Hematopoietic multipotent progenitor cell treated with erythropoietin and hydrocortisone succinate and interleukin-3 and kit ligand, for 15 days (in vitro differentiated cells): ENCODE measurements around the gene TMX4.
A peak's percentile ranks its signal among the peaks of the same experiment; 100 is the strongest.

Source experiments
- DNase-seq: peaks from one replicate; pipeline ENCODE4 v3.0.0-alpha.2; 2015; ENCODE audit warnings: low spot score

The TMX4 gene

GRCh38 chr20:8018958-8019245 is 659 bp downstream of the TMX4 start:
- DNase-seq, result peak; percentile 71

DNA sequence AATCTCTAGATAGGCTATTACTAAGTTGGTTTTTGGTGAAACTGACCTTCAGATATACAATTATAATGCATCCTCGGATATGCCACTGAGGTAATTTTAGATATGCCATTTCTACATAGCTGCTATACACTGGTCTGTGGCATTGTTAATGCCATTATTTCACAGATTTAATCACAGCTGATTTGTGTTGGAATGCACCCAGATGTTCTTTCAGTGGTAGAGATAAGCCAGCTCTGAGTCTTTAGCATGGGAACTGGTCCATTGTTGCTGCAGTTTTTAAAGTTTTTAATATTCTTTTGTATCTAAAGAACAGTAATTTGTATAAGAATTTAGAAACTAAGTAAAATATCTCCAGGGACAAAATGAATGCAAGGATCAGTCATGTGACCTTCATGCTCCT is 6.8 kb downstream of the TMX4 start:
- no peak for DNase-seq

GRCh38 chr20:8008733-8009132 is 10.8 kb downstream of the TMX4 start:
- no peak for DNase-seq

- no peak for DNase-seq
These were observed 12.1 kb downstream of the TMX4 start for GRCh38 chr20:8007490-8007889.

DNA sequence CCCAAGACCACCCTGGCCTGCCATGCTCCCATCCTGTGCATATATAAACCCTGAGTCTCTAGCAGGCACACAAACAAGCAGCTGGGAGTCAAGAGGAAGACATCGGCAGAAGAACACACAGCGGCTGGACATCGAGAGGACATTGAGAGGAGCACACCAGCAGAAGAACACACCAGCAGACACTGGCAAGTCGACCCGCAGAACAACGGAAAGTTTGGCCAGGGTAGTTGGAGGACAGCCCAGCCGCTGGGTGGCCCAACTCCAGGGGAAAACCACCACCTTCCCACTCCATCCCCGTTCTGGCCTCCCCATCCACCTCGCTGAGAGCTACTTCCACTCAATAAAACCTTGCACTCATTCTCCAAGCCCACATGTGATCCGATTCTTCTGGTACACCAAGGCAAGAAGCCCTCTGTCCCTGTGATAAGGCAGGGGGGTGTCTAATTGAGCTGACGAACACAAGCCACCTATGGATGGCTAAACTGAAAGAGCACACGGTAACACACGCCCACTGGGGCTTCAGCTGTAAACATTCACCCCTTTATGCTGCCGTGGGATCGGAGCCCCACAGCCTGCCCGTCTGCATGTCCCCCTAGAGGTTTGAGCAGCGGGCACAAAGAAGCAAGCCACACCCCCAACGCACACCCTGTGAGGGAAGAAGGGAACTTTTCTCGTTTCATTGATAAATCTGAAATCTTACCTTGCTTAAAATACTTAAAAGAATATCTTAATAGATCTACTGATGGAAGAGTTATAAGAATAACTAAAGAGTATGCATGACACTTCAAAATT is 13.8 kb downstream of the TMX4 start:
- no peak for DNase-seq

DNA sequence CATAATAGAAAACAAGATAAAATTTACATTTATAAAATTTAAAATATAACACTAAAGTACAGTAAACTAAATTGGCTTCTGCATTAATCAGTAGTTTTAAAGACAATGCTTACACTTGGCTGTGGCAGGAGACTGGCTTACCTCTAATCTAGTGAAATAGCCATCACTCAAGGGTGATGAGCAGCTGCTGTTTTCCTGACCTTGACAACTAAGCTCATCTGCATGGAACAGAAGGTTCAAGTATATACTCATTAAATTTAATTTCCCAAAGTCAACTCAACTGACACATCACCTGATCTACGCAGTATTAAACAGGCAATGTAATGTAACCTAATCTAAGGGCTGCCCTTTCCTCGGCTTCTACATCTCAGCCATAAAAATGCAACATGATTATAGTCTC is 14.5 kb downstream of the TMX4 start:
- DNase-seq, result no peak

DNA sequence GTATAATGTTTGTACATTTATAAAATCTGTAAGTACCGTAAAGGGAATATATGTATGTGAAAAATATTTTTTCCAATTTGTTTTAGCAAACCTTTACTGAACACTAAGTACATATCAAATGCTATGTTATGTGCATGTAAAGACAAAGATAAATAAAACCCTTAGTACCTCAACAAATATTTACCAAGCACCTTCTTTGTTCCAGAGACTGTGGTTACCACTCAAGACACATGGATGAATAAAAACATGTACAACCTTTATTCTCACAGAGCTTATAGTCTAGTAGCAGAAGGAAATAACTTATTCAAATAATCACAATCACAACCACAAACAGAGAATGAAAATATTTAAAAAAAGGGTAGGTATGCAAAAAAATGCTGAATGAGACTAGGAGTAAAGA is 17.5 kb downstream of the TMX4 start:
- no peak for DNase-seq

GRCh38 chr20:8000796-8001195 is 18.8 kb downstream of the TMX4 start:
- no peak for DNase-seq

DNA sequence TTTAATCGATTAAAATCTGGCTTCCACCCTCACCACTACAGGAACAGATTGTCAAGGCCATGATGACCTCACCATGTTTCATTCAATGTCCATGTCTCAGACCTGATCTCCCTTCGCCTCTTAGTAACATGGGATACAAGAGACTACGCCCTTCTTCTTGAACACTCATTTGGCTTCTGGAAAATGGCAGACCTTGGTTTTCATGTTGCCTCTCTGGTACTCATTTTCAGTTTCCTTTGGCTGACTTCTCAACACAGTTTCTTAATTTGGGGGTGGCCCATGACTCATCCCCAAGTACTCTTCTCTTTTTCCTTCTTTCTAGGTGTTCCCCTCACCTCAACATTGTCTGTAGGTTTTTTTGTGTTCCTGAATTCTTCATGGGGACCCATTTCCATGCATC is 22.7 kb downstream of the TMX4 start:
- DNase-seq, result no peak

DNA sequence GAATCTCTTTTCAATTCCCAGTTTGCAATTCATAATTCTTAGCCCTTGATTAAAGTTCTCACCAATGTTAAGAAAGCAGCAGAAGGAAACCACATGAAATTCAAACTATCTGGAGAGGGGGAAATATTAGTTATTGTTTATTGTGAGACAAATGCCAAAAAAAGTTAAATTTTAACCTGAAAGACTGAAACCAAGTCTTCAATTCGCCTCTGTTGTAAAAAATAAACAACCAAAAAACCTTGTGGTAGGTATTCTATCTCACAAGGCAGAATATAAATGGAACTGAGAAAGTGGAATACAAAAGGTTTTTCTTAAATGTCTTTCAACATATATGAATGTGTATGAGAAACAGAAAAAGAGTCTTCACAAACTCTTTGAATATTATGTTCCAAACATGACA is 24.8 kb downstream of the TMX4 start:
- DNase-seq, result no peak

DNA sequence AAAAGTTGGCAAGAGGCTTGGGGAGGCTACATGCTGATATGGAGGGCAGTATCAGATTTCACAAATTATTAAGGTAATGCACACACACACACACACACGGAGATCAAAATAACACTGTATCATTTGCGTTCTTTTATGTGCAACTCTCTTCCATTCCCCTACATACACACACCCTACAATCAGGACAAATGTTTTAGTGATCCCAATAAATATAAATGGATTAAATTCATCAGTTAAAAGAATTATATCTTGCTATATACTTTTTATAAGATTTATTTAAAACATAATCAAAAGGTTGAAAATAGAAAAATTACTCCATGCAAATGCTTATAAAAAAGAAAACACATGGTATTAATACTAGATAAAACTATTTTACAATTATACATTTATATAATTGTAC is 25.9 kb downstream of the TMX4 start:
- no peak for DNase-seq

GRCh38 chr20:7993238-7993637 is 26.3 kb downstream of the TMX4 start:
- DNase-seq, result no peak

- no peak for DNase-seq
These were observed 29.2 kb downstream of the TMX4 start for GRCh38 chr20:7990385-7990784.

GRCh38 chr20:7989379-7989778 is 30.2 kb downstream of the TMX4 start:
- no peak for DNase-seq

- no peak for DNase-seq
These were observed 33.6 kb downstream of the TMX4 start for GRCh38 chr20:7985916-7986315.

DNA sequence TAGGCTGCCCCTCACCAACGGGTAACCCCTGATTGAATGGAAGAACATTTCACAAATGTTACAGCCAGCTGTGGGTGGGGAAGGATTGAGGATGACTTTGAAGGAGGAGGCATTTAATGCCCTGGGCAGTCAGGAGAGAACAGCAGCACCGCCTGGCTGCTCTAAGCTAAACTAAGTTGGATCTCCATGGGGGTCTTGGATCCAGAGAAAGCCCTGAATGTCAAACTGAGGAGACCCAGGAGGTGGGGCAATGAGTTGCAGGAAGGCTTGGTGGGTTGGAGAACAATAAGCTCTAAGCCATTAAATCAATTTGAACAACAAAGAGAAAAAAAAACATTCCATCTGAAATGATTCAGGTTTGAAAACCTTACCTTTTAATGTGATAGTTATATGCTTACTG is 35.4 kb downstream of the TMX4 start:
- no peak for DNase-seq

- no peak for DNase-seq
These were observed 38.2 kb downstream of the TMX4 start for GRCh38 chr20:7981374-7981773.

GRCh38 chr20:7980332-7981046 is 39.1 kb downstream of the TMX4 start:
- DNase-seq, result peak; percentile 6

DNA sequence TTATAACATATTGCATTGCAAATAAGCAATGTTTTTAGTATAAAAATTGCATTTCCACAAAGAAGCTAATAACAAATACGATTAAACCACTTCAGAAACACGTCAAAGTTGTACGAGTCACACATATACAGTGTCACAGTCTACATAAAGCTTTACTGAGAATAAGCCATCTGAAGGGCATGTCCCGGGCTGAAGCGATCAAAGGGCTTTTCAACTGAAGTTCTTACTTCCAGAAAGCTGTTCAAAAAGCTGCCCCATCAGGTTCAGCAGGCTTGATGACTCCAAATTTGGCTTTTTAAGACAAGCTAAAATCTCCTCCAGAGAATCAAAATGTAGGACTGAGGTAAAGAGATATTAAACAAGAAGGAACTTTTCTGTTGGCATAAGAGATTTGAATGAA is 41.9 kb downstream of the TMX4 start:
- DNase-seq, result no peak

GRCh38 chr20:7975851-7976414 is 43.6 kb downstream of the TMX4 start:
- DNase-seq, result no peak

GRCh38 chr20:7974785-7975435 is 44.7 kb downstream of the TMX4 start:
- DNase-seq, result no peak

DNA sequence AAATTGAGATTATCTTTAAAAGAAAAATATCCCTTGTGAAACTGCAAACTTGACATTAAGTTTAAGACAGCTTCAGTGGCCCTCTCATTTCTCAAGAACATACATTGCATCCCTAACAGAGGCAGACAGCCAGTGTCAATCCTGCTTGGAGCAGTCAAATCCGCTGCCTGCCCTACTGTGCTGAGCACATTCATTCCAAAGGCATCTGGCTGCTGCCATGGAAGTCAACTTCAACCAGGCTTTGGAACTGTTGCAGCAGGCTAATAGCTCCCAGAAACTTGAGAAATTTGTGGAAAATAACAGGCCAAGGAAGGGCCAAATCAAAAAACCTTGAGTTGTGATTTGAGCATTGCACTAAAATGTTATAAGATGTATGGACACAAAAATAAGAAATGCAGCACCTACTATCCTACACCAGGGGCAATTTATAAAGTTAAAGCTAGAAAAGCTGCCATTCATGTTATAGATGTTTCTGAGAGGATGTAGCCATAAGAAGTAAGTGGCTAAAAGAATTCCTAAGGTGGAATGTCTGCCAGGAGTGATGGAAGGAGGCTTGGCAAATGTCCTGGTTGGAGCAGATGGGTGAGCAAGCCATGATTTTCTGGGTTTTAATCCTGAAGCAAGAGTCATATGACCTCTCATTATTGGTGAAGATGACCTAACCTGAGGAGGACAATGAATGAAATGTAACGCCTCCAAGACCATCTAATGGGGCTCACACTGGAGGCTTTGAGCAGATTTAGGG is 47.9 kb downstream of the TMX4 start:
- no peak for DNase-seq
